ENCODE results near the gene LYST.
"Not testable (repeated sequence)": the region's sequence is repeated elsewhere in the genome, so short reads cannot be mapped to it uniquely, and the experiment has no call there.

LYST gene

GRCh38 chr1:235866205-235866912, at the start of gene LYST:
Gene LYST (minus strand): TSS chr1:235866906. CDS start chr1:235830417, 36,489 bp downstream.
- DNase-seq: no peak

GRCh38 chr1:235915489-235915888, 48.8 kb upstream of the LYST start:
- not testable (repeated sequence) for DNase-seq

DNA sequence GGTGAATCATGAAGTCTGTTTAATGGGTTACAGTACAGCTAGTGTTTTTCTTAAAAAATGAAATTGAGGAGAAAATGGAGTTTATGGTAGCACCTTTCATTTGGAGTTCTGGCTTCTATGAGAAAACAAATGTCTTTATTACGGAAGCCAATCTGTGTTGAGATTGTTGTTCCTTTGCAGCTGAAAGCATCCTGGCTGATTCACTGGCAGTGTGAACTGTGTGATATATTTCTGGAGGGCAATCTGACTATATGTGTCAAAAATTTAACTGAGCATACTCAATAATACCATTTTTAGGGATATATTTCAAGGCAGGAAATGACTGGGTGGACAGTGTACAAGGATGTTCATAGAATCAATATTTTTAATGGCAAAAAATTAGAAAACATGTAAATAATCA, 46.6 kb upstream of the LYST start:
- no peak for DNase-seq

DNA sequence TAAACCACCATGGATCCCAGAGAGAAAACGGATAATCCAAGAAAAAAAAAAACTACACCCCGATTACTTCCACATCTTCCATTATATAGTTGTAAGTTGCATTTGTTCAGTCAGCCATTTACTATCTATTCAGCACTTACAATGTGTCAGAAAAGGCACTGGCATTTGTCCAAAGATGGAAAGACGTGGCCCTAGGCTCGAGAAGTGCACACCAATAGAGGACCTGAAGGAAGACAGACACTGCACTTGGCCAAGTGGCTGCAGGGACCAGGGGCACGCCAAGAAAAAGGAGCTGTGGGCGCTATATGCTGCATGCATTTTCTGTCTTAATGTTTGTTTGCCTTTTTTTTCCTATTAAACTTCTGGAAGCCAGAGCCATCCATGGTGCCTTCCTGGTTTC, 45.2 kb upstream of the LYST start:
- no peak for DNase-seq

DNA sequence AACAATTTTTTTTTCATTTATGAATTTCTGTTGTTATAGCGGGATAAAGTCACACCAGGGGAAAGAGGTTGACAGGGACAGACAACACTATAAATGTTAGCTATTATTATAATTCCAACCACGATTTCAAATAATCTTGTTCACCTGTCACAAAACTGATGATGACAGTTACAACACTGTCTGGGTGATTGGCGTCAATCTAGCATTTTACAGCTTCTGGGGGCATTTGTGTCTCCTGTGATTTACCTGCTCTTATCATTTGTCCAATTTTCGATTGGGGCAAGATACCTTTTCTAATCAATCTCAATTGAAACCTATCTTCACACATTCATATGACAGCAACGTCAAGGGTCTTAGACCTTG, 44.6 kb upstream of the LYST start:
- DNase-seq: no peak

DNA sequence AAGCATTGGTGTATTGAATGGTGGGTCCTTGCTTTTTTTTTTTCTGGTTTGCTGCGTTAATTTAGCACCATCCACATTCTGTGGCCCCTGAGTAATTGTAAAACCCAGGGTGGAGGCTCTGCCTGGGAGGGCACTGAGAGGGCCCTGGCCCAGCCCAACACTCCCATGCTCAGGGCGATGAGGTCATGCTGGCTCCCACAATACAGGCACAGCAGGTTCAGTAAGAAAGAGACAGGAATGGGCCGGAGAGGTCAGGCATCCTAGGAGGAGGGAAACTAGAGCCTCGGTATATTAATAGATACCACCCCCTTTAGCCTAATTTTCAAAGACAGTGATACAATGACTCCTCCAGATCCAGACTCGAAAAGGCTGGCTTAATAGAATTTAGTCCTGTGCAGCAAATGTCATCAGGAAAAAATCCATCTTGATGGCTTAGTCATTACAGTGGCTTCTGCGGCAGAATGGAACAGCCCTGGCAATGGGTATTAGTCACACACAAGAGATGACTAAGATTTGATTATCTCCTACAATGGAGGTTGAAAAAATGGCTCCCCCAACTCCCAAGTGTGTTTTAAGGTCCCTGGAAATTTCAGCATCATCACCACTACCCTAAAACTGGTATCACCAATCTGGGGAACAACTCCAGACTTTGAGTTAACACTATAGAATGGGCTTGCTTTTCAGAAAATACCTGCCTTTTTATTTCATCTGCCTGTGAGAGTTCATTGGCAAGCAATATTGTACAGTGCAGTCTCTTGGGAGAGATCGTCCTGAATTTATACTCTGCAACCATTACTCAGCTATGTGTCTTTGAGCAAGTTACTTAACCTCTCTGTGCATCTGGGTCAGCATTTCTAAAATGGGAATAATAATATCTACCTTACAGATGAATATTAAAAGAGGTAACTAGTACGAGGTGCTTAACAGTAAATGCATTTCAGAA, 43.9 kb upstream of the LYST start:
- DNase-seq: no peak

DNA sequence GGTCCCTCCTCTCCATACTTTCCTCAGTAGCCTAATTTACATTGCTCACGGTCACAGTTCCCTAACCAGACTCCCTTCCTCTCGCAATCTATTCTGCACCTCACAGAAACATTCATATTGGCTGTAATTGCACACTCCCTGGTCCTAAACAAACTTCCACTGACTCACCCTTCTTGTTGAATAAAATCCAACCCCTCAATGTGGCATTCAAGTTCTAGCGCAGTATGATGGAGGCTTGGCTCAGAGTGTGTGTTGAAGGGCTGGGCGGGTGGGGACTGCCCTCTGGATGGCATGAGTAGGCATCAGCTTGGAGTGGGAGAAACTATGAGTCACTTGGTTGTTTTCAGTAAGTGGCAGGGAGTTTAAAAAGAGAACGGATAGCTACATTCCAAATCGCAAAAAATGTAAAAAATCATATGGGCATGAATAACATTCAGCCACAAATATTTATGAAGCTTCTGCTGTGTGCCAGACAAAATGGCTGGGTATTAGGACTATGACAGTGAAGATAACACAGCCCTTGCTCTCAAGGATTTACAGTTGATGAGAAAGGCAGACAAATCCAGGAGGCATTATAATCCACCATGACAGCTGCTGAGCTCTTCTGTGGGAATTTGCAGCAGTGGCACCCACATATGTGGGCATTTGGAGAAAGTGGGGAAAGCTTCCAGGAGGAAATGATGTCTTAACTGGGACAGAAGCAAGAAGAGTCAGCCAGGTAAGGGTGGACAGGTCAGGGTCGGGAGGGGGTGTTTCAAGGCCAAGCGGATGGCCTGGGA, 42.2 kb upstream of the LYST start:
- no peak for DNase-seq

GRCh38 chr1:235907897-235908240, 41.2 kb upstream of the LYST start:
- no peak for DNase-seq

DNA sequence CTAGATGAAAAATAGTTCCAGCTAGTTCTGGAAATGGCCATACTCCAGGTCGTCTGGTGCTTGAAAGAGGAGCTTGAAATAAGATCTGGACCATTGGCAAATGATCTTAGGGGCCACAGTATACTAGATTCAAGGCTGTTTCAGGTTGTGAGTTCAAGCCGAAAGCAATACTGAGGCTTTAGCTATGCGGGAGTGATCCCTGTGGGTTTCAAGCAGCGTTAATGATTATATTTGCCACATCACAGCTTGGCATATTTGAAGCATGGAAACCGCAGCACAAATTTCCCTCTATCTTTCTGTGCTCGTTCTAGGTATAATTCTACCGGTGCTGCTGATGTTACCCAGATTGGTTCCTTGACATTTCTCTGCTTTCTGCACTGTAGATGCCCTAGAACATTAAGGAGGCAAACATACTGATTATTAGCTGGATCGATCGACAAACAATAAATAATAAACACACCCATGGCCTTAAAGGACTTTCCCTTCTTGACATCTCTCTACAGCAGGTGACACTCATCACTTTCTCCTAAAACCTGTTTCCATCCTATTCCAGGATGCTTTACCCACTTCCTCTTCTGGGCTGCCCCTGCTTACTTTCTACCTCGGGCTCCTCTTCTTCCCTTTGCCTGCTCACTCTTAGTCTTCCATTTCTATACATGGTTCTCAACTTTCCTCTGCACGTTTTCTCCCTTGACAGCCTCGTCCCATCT, 40.6 kb upstream of the LYST start:
- no peak for DNase-seq

GRCh38 chr1:235906436-235906835, 39.7 kb upstream of the LYST start:
- no peak for DNase-seq

DNA sequence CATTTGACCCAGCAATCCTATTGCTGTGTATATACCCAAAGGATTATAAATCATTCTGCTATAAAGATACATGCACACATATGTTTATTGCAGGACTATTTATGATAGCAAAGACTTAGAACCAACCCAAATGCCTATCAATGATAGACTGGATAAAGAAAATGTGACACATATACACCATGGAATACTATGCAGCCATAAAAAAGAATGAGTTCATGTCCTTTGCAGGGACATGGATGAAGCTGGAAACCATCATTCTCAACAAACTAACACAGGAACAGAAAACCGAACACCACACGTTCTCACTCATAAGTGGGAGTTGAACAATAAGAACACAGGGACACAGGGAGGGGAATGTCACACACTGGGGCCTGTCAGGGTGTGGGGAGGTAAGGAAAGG, 37.1 kb upstream of the LYST start:
- DNase-seq: not testable (repeated sequence)

DNA sequence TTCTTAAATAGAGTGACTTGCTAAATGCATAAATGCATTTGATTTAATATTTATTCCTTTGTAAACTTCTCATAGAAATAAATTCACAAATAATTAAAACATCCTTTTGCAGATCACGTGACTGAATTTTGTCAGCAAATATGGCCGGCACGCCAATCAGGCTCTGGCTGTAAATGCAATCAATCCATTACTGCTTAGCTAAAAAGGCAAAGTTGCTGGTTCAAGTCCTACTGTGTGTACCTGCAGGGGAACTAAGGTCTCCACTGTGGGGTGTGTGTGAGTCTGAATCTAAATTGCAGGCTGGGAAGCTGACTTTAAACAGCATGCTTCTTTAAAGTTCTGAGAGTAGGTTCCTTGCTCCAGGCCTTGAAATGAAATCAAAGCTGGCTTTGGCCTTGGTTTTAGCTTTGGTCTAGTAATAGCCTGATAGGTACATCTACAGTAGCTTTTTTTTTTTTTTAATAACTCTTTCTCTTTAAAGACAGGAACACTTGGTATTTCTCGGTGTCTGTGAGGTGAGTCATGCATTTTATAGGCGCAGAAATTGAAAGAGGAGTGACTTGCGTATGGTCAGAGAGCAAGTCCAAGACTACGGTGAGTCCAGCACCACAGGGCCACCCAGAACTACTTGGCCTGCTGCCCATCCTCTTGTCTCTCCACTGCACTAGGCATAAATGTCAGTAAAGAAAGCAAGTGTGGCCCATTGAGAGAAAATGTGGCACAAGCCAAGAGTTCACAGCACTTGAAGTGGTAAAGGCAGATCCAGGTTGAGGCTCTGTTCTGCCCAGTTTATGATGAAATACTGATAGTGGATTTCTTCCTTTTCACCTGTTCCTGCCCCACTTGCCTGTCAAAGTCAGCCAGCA, 36.2 kb upstream of the LYST start:
- DNase-seq: no peak

DNA sequence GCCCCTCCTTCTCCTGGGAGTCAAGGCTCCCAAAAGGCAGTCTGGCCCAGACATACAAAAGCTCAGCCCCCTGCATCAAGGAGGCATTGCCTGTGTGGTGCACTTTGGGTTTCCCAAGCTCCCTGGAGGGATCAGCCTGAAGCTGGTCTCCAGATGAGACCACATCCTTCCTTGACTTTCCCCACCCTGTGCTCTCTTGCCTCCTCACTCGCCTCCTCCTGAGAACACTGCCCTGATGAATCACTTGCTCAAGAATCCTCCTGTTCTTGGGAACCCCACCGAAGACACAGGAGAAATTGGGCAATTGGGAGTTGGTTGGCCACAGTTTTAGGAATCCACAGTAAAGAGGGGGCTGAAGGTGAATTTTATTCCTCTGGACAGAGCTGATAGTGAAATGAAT, 34.8 kb upstream of the LYST start:
- DNase-seq: no peak

- DNase-seq: no peak
Measured at GRCh38 chr1:235898126-235898525, 31.4 kb upstream of the LYST start.

DNA sequence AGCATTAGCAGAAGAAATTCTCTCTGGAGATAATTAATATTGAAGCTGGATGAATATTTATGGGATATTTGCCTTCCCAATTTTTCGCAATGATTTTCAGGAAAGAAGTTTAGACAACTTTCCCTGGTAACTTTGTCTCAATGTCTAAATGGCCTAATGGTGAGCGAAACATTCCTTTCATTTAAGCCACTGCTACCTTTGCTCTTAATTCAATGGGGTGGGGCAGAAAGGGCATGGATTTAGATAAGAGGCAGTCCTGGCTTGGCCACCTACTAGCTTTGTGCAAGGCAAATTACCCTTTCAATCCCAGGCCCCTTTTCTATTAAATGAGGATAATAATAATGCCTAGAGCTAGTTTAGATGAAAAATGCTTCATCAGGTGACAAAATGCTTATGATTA, 27.1 kb upstream of the LYST start:
- DNase-seq: no peak

GRCh38 chr1:235892734-235893413, 26.2 kb upstream of the LYST start:
- no peak for DNase-seq

DNA sequence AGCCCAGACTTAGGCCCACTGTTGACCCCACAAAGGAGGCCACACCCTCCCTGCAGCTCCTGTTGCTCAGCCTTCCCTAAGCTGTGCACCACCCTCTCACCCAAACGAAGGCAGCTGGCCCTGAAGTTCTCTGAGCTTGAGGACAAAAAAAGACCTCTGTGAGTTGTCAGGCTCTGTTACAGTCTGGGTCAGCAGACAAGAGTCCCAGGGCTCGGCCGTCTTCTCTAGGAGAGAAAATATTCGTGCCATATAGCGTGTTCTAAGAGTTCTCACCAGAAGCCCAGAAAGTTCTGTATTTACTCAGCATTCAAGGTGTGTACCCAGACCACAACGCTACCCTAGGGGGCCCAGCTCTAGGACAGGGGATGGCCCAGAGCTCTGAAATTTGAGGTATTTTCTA, 25.5 kb upstream of the LYST start:
- DNase-seq: no peak

DNA sequence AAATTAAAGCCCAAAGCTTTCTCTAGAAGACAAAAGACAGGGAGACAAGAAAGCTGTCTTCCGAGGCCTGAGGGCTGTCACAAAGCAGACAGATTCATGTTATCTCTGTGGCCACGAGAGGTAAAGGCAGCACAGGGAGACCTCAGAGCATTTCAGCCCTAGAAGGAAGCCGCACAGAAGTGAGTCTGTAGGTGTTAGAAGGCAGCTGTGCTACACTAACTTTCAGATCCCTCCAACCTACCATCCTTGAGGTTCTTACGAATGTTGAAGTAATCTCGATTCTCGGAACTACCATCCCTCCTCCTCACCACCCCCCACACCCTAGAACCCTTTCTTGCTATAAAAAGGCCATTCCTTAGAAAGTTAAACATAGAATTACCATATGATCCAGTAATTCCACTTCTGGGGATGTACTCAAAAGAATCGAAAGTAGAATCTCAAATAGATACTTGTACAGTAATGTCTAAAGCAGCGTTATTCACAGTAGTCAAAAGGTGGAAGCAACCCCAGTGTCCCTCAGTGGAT, 21.5 kb upstream of the LYST start:
- DNase-seq: no peak

- DNase-seq: no peak
Measured at GRCh38 chr1:235887676-235888075, 21.0 kb upstream of the LYST start.

GRCh38 chr1:235885655-235886262, 19.1 kb upstream of the LYST start:
- DNase-seq: no peak

Measured in NCI-H1417 treated with DMSO at 0.1 percent for 48 hours (cell line).